ENCODE results near the gene TFDP2.

- TF ChIP-seq, protein P1, sequence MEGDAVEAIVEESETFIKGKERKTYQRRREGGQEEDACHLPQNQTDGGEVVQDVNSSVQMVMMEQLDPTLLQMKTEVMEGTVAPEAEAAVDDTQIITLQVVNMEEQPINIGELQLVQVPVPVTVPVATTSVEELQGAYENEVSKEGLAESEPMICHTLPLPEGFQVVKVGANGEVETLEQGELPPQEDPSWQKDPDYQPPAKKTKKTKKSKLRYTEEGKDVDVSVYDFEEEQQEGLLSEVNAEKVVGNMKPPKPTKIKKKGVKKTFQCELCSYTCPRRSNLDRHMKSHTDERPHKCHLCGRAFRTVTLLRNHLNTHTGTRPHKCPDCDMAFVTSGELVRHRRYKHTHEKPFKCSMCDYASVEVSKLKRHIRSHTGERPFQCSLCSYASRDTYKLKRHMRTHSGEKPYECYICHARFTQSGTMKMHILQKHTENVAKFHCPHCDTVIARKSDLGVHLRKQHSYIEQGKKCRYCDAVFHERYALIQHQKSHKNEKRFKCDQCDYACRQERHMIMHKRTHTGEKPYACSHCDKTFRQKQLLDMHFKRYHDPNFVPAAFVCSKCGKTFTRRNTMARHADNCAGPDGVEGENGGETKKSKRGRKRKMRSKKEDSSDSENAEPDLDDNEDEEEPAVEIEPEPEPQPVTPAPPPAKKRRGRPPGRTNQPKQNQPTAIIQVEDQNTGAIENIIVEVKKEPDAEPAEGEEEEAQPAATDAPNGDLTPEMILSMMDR (IDR thresholded peaks at IDR 0.05), result no peak
- no peak for TF ChIP-seq POLR2A (IDR thresholded peaks at IDR 0.05)
- TF ChIP-seq POLR2AphosphoS5 (IDR thresholded peaks at IDR 0.05), result no peak
These were observed 208.3 kb downstream of the TFDP2 start for GRCh38 chr3:141941093-141941492.
